IMR-90 (cell line): ENCODE measurements around the gene MSH6. TPM values are rescaled to one million over a fixed set of nuclear protein-coding genes. Genes with fewer than 3 reads are reported as not detected.

Experiments used
- ATAC-seq: fragments of 200-7000 bp; cut with Tn5 transposase; 2 replicates; pipeline ENCODE4 v1.9.1; 2020; ENCODE audit warnings: low read depth, mild to moderate bottlenecking, moderate library complexity
- BruUV-seq: library from RNA; stranded (reverse); fragments of 400-500 nt; replicated peaks from 2 replicates; lab custom pipeline; 2021; lab: Mats Ljungman, UMichigan
- CTCF ChIA-PET: fragments of 300-600 bp; formaldehyde crosslinking; extraction: SDS; loops from one replicate; lab custom pipeline; 2021; ENCODE audit warnings: antibody characterized with exemption; lab: Yijun Ruan, JAX
- POLR2A ChIA-PET: fragments of 300-600 bp; sonication (Branson Sonifier 250); formaldehyde crosslinking; loops from one replicate; lab custom pipeline; 2022; ENCODE audit warnings: antibody characterized with exemption; ENCODE audit not compliant: unreplicated experiment; lab: Charles Lee
- DNase-seq: peaks from one replicate; pipeline ENCODE4 v3.0.0; 2013
- H2AFZ ChIP-seq: replicated peaks from 2 replicates; pipeline ENCODE3; 2013; ENCODE audit warnings: low read length, mild to moderate bottlenecking; ENCODE audit not compliant: poor library complexity
- H2AK5ac ChIP-seq: 2 replicates; pipeline ENCODE4 v1.6.1; 2013; ENCODE audit warnings: low read depth, low read length, inconsistent platforms
- H2AK9ac ChIP-seq: replicated peaks from 2 replicates; pipeline ENCODE3; 2013; ENCODE audit warnings: mild to moderate bottlenecking, low read depth, low read length, moderate library complexity; ENCODE audit not compliant: poor library complexity
- H2BK120ac ChIP-seq: 2 replicates; pipeline ENCODE4 v1.6.1; 2013; ENCODE audit warnings: low read depth, low read length, inconsistent platforms
- H2BK15ac ChIP-seq: 3 replicates; pipeline ENCODE4 v1.6.1; 2013; ENCODE audit warnings: low read depth, low read length, inconsistent platforms
- H2BK20ac ChIP-seq: 2 replicates; pipeline ENCODE4 v1.6.1; 2013; ENCODE audit warnings: low read depth, mild to moderate bottlenecking, inconsistent platforms, low read length, moderate library complexity
- H2BK5ac ChIP-seq: 2 replicates; pipeline ENCODE4 v1.6.1; 2013; ENCODE audit warnings: mild to moderate bottlenecking, low read depth, low read length, inconsistent platforms; ENCODE audit not compliant: poor library complexity, severe bottlenecking
- H3K14ac ChIP-seq: replicated peaks from 2 replicates; pipeline ENCODE4 v1.6.1; 2013; ENCODE audit warnings: low read depth, low read length, inconsistent platforms
- H3K18ac ChIP-seq: 2 replicates; pipeline ENCODE4 v1.6.1; 2013; ENCODE audit warnings: low read depth, low read length, control low read depth
- H3K23ac ChIP-seq: 2 replicates; pipeline ENCODE4 v1.6.1; 2013; ENCODE audit warnings: low read depth, low read length, inconsistent platforms
- H3K27ac ChIP-seq: 2 replicates; pipeline ENCODE4 v1.5.1; 2013; ENCODE audit warnings: mild to moderate bottlenecking, control low read depth, low read length; ENCODE audit not compliant: insufficient read depth
- H3K27me3 ChIP-seq: 2 replicates; pipeline ENCODE4 v1.6.1; 2013; ENCODE audit warnings: low read length; ENCODE audit not compliant: control insufficient read depth, insufficient read depth
- H3K36me3 ChIP-seq: 2 replicates; pipeline ENCODE4 v1.6.1; 2013; ENCODE audit warnings: low read length, mixed read lengths; ENCODE audit not compliant: control insufficient read depth, insufficient read depth
- H3K4ac ChIP-seq: 2 replicates; pipeline ENCODE4 v1.6.1; 2013; ENCODE audit warnings: low read depth, low read length, inconsistent platforms
- H3K4me1 ChIP-seq: 2 replicates; pipeline ENCODE4 v1.6.1; 2013; ENCODE audit warnings: low read length, mixed read lengths; ENCODE audit not compliant: control insufficient read depth, insufficient read depth
- H3K4me2 ChIP-seq: 2 replicates; pipeline ENCODE4 v1.6.1; 2013; ENCODE audit warnings: low read depth, mild to moderate bottlenecking, control low read depth, low read length, moderate library complexity
- H3K4me3 ChIP-seq: 2 replicates; pipeline ENCODE4 v1.5.1; 2013; ENCODE audit warnings: low read depth, mild to moderate bottlenecking, control low read depth, low read length, moderate library complexity; ENCODE audit not compliant: insufficient read depth
- H3K56ac ChIP-seq: 2 replicates; pipeline ENCODE4 v1.6.1; 2013; ENCODE audit warnings: low read length, inconsistent platforms; ENCODE audit not compliant: insufficient read depth; ENCODE audit errors: extremely low read depth
- H3K79me1 ChIP-seq, 2 experiments: 2 replicates each; pipeline ENCODE4 v1.6.1; 2013; ENCODE audit warnings: low read length in 2 of 2, inconsistent platforms in 1 of 2, low read depth in 1 of 2
- H3K9ac ChIP-seq: 2 replicates; pipeline ENCODE4 v1.6.1; 2013; ENCODE audit warnings: low read depth, low read length, control low read depth
- H3K9me1 ChIP-seq: 2 replicates; pipeline ENCODE4 v1.6.1; 2013; ENCODE audit warnings: low read length, inconsistent platforms; ENCODE audit not compliant: insufficient read depth
- H3K9me3 ChIP-seq: 2 replicates; pipeline ENCODE4 v1.6.1; 2013; ENCODE audit warnings: low read length; ENCODE audit not compliant: control insufficient read depth, insufficient read depth
- H4K20me1 ChIP-seq: 2 replicates; pipeline ENCODE4 v1.6.1; 2013; ENCODE audit warnings: low read length, inconsistent platforms; ENCODE audit not compliant: insufficient read depth
- H4K5ac ChIP-seq: 2 replicates; pipeline ENCODE4 v1.6.1; 2013; ENCODE audit warnings: mild to moderate bottlenecking, low read depth, low read length, control low read depth
- H4K8ac ChIP-seq, 2 experiments: 2 replicates each; pipeline ENCODE4 v1.6.1; 2013; ENCODE audit warnings: low read depth in 2 of 2, low read length in 2 of 2, control low read depth in 1 of 2, inconsistent platforms in 1 of 2
- H4K91ac ChIP-seq: 2 replicates; pipeline ENCODE4 v1.6.1; 2013; ENCODE audit warnings: low read depth, low read length, inconsistent platforms; ENCODE audit not compliant: insufficient read depth
- BHLHE40 ChIP-seq: fragments of 150-350 bp; IDR thresholded peaks from 2 replicates; pipeline ENCODE4 v1.6.1; 2016; ENCODE audit warnings: mild to moderate bottlenecking, low read depth, low read length
- CEBPB ChIP-seq: IDR thresholded peaks from 2 replicates; pipeline ENCODE4 v1.6.1; 2012; ENCODE audit warnings: low read depth, low read length, improper control_type of control experiment
- CHD1 ChIP-seq: IDR thresholded peaks from 2 replicates; pipeline ENCODE4 v1.6.1; 2012; ENCODE audit warnings: low read depth, low read length, improper control_type of control experiment
- FOS ChIP-seq: fragments of 150-350 bp; IDR thresholded peaks from 2 replicates; pipeline ENCODE4 v1.6.1; 2016; ENCODE audit warnings: low read depth, low read length
- MAFK ChIP-seq: IDR thresholded peaks from 2 replicates; pipeline ENCODE4 v1.6.1; 2012; ENCODE audit warnings: low read depth, low read length, improper control_type of control experiment
- MAZ ChIP-seq: IDR thresholded peaks from 2 replicates; pipeline ENCODE4 v1.6.1; 2012; ENCODE audit warnings: low read depth, mild to moderate bottlenecking, low read length, improper control_type of control experiment, moderate library complexity, borderline replicate concordance
- MXI1 ChIP-seq: IDR thresholded peaks from 2 replicates; pipeline ENCODE4 v1.6.1; 2012; ENCODE audit warnings: low read depth, mild to moderate bottlenecking, low read length, moderate library complexity, borderline replicate concordance
- NFE2L2 ChIP-seq: fragments of 150-350 bp; IDR thresholded peaks from 2 replicates; pipeline ENCODE4 v1.6.1; 2016; ENCODE audit warnings: low read depth, mild to moderate bottlenecking, low read length
- POLR2A ChIP-seq: IDR thresholded peaks from 2 replicates; pipeline ENCODE4 v1.6.1; 2012; ENCODE audit warnings: mild to moderate bottlenecking, low read depth, low read length
- RAD21 ChIP-seq: IDR thresholded peaks from 2 replicates; pipeline ENCODE4 v1.6.1; 2012; ENCODE audit warnings: low read length, improper control_type of control experiment
- RCOR1 ChIP-seq: IDR thresholded peaks from 2 replicates; pipeline ENCODE4 v1.6.1; 2012; ENCODE audit warnings: mild to moderate bottlenecking, low read length, improper control_type of control experiment; ENCODE audit not compliant: insufficient replicate concordance
- RFX5 ChIP-seq: IDR thresholded peaks from 2 replicates; pipeline ENCODE4 v1.8.0; 2012; ENCODE audit warnings: low read depth, mild to moderate bottlenecking, low read length, moderate library complexity
- SMC3 ChIP-seq: fragments of 150-350 bp; IDR thresholded peaks from 2 replicates; pipeline ENCODE4 v1.6.1; 2016; ENCODE audit warnings: low read depth, mild to moderate bottlenecking, antibody characterized with exemption, low read length, moderate library complexity
- WGBS, 2 experiments: methylation state at CpG; one replicate each; pipeline versions ENCODE4 v1.1.5 to v1.1.7; 2013; ENCODE audit warnings: missing lambda C conversion rate in 2 of 2; ENCODE audit not compliant: insufficient read length in 1 of 2; ENCODE audit errors: extremely low coverage in 2 of 2; 5-methylcytosine and 5-hydroxymethylcytosine counted together
- dilution Hi-C: fragments of 300-500 bp; cut with HindIII; formaldehyde crosslinking; loops from one replicate; pipeline ENCODE4 v1.14.3; 2018; ENCODE audit warnings: low sequenced_read_pairs; ENCODE audit not compliant: unreplicated experiment
- in situ Hi-C: fragments of 300-500 bp; cut with MboI; formaldehyde crosslinking; loops from 3 replicates; pipeline ENCODE4 v1.14.3; 2019; ENCODE audit warnings: low sequenced_read_pairs, inconsistent platforms, mixed read lengths
- intact Hi-C: fragments of 100-400 bp; cut with micrococcal nuclease; formaldehyde crosslinking; loops from 2 replicates; pipeline ENCODE4 v1.10.0; 2022
- polyA plus RNA-seq, 3 experiments: library from polyadenylated mRNA; depleted of rRNA; stranded (reverse); fragments of >200 nt; gene quantifications; 2 replicates each; pipeline ENCODE4 v1.2.3, GENCODE V29; 2012; ENCODE audit warnings: low replicate concordance in 1 of 3
- total RNA-seq: library from RNA; depleted of rRNA; stranded (reverse); fragments of >200 nt; gene quantifications from 2 replicates; pipeline ENCODE4 v1.2.3, GENCODE V29; 2012
- TF ChIP-seq, protein P1 (sequence below): fragments of 150-350 bp; IDR thresholded peaks from 2 replicates; pipeline ENCODE4 v1.6.1; 2016; ENCODE audit warnings: low read depth, mild to moderate bottlenecking, low read length, moderate library complexity, borderline replicate concordance
- TF ChIP-seq, protein P2 (sequence below): conservative IDR thresholded peaks from 2 replicates; pipeline ENCODE4 v1.5.1; 2012; ENCODE audit warnings: mild to moderate bottlenecking, low read depth, low read length, improper control_type of control experiment
- TF ChIP-seq, protein P3 (sequence below): fragments of 150-350 bp; IDR thresholded peaks from 2 replicates; pipeline ENCODE4 v1.6.1; 2017; ENCODE audit warnings: mild to moderate bottlenecking, antibody characterized with exemption, low read length, low read depth

Gene MSH6
- total and polyA plus RNA-seq, 2 of the 4 experiments (the other 2 are of a cell fraction), result 17.1 to 48.9 TPM

GRCh38 chr2:47741101-47741500 is 41.8 kb upstream of the MSH6 start:
- Histone ChIP-seq H3K27me3 (peaks cover 21% of the 10 kb centered on the region), H3K9me3 (no peaks in the 10 kb centered on the region), H2BK15ac (no peak overlapping the region), H3K4me3 (no peak overlapping the region), H3K36me3 (no peaks in the 10 kb centered on the region), H2BK120ac (no peak overlapping the region), H3K18ac (no peak overlapping the region), H2BK5ac (no peak overlapping the region), H4K91ac (no peak overlapping the region), H4K5ac (no peak overlapping the region), H2AK5ac (no peak overlapping the region), H2AK9ac (no peak overlapping the region), H3K9ac (no peak overlapping the region), H2AFZ (no peak overlapping the region), H3K56ac (no peak overlapping the region), H3K4me2 (no peak overlapping the region), H2BK20ac (no peak overlapping the region), H3K4me1 (no peaks in the 10 kb centered on the region), H3K14ac (no peak overlapping the region), H3K27ac (no peak overlapping the region), H3K79me1 (no peaks in the 10 kb centered on the region), H3K23ac (no peak overlapping the region), H3K9me1 (no peaks in the 10 kb centered on the region), H3K4ac (no peak overlapping the region), H4K8ac (no peak overlapping the region), H4K20me1 (no peaks in the 10 kb centered on the region)
- intact Hi-C loops, result no loop called here
- dilution Hi-C loops, result no loop called here
- ATAC-seq (no peak), DNase-seq (no peak)
- TF ChIP-seq MXI1 (no peak), MAZ (no peak), CEBPB (no peak), RAD21 (no peak), CHD1 (no peak), POLR2A (no peak), FOS (no peak), BHLHE40 (no peak), MAFK (no peak), NFE2L2 (no peak), RCOR1 (no peak), RFX5 (no peak), SMC3 (no peak)
- TF ChIP-seq, protein P1, sequence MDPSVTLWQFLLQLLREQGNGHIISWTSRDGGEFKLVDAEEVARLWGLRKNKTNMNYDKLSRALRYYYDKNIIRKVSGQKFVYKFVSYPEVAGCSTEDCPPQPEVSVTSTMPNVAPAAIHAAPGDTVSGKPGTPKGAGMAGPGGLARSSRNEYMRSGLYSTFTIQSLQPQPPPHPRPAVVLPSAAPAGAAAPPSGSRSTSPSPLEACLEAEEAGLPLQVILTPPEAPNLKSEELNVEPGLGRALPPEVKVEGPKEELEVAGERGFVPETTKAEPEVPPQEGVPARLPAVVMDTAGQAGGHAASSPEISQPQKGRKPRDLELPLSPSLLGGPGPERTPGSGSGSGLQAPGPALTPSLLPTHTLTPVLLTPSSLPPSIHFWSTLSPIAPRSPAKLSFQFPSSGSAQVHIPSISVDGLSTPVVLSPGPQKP, result no peak
- TF ChIP-seq, protein P2, sequence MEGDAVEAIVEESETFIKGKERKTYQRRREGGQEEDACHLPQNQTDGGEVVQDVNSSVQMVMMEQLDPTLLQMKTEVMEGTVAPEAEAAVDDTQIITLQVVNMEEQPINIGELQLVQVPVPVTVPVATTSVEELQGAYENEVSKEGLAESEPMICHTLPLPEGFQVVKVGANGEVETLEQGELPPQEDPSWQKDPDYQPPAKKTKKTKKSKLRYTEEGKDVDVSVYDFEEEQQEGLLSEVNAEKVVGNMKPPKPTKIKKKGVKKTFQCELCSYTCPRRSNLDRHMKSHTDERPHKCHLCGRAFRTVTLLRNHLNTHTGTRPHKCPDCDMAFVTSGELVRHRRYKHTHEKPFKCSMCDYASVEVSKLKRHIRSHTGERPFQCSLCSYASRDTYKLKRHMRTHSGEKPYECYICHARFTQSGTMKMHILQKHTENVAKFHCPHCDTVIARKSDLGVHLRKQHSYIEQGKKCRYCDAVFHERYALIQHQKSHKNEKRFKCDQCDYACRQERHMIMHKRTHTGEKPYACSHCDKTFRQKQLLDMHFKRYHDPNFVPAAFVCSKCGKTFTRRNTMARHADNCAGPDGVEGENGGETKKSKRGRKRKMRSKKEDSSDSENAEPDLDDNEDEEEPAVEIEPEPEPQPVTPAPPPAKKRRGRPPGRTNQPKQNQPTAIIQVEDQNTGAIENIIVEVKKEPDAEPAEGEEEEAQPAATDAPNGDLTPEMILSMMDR, result no peak
- TF ChIP-seq, protein P3, sequence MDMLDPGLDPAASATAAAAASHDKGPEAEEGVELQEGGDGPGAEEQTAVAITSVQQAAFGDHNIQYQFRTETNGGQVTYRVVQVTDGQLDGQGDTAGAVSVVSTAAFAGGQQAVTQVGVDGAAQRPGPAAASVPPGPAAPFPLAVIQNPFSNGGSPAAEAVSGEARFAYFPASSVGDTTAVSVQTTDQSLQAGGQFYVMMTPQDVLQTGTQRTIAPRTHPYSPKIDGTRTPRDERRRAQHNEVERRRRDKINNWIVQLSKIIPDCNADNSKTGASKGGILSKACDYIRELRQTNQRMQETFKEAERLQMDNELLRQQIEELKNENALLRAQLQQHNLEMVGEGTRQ, result no peak
- in situ Hi-C loops, result no loop called here
- no TSS peak for BruUV-seq
- WGBS, 2 experiments, result no CpG with 5 or more reads among the region's 3 CpGs
- CTCF ChIA-PET, result interaction anchor here (1.1 kb wide), 1 partner anchor 17 kb away, joined by 3 read pairs; no protein-coding TSS in a partner anchor
- POLR2A ChIA-PET, result no interaction called here
